Tibial nerve (tissue), 4 donors: Measurements from ENCODE around the gene THBS1.

ENCODE experiments used
- EP300 ChIP-seq, 2 donors: sonication (generic); formaldehyde crosslinking; IDR thresholded peaks; one replicate each; pipeline ENCODE4 v1.6.1; 2017; ENCODE audit warnings: antibody characterized with exemption in 2 of 2, mild to moderate bottlenecking in 1 of 2
- POLR2A ChIP-seq, 2 donors: fragments of 450-650 bp; IDR thresholded peaks; one replicate each; pipeline ENCODE4 v1.6.1; 2017; ENCODE audit warnings: antibody characterized with exemption in 2 of 2, mild to moderate bottlenecking in 2 of 2, moderate library complexity in 2 of 2
- TF ChIP-seq, protein P1 (sequence below), 5 experiments: fragments of 200-600 bp in 3 of 5; fragments of 450-650 bp in 2 of 5; sonication (generic) in 3 of 5; IDR thresholded peaks; one replicate each; pipeline ENCODE4 v1.5.1; 2016 to 2019; ENCODE audit warnings: antibody characterized with exemption in 5 of 5, mild to moderate bottlenecking in 3 of 5, moderate library complexity in 2 of 5

GRCh38 chr15:39605146-39605545 lies 24.3 kb downstream of the THBS1 start:
- TF ChIP-seq, protein P1, sequence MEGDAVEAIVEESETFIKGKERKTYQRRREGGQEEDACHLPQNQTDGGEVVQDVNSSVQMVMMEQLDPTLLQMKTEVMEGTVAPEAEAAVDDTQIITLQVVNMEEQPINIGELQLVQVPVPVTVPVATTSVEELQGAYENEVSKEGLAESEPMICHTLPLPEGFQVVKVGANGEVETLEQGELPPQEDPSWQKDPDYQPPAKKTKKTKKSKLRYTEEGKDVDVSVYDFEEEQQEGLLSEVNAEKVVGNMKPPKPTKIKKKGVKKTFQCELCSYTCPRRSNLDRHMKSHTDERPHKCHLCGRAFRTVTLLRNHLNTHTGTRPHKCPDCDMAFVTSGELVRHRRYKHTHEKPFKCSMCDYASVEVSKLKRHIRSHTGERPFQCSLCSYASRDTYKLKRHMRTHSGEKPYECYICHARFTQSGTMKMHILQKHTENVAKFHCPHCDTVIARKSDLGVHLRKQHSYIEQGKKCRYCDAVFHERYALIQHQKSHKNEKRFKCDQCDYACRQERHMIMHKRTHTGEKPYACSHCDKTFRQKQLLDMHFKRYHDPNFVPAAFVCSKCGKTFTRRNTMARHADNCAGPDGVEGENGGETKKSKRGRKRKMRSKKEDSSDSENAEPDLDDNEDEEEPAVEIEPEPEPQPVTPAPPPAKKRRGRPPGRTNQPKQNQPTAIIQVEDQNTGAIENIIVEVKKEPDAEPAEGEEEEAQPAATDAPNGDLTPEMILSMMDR (IDR thresholded peaks at IDR 0.05), result no peak
- TF ChIP-seq POLR2A (IDR thresholded peaks at IDR 0.05) (no peak), EP300 (IDR thresholded peaks at IDR 0.05) (no peak)
